ENCODE results near the gene FBXO11.

Gene FBXO11

DNA sequence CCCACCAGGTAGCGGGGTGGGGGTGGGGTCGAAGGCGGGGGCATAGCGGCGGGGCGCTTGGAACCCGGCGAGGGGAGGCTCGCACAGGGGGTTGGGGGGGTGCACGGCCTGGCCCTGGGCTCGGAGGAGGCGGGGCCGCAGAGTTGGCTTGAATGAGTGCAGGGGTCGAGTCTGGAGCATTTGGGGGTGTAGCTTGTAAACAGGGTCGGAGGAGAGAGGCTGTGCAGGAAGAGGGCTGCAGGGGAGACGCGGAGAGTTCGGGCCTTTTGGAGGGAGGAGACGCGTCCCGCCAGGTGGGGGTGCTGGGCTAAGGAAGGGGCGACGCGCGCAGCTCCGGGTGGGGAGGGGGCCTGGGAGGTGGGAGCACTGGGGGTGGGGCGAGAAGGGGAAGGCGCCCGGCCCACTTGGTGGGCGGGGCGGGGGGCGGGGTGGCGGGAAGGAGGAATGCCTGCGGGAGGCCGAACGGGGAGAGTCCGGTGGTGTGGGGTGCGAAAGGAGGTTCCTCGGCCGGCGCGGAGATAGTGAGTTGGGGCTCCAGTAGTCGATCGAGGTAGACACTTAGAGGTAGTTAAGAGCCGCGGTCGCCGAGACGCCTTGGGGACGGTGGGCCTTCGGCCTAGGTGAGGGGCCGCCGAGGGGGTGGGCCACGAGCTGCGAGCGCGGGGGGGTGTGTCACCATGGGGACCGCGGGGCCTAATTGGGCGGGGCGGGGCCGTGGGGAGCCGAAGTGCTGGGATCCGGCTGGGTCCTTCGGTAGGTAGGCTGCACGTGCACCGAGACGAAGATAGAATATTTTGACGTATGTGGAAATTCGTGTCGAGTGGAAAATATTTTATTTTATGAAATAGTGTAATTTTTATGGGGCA, 122.6 kb downstream of the FBXO11 start:
- peak; percentile 69 for DNase-seq

DNA sequence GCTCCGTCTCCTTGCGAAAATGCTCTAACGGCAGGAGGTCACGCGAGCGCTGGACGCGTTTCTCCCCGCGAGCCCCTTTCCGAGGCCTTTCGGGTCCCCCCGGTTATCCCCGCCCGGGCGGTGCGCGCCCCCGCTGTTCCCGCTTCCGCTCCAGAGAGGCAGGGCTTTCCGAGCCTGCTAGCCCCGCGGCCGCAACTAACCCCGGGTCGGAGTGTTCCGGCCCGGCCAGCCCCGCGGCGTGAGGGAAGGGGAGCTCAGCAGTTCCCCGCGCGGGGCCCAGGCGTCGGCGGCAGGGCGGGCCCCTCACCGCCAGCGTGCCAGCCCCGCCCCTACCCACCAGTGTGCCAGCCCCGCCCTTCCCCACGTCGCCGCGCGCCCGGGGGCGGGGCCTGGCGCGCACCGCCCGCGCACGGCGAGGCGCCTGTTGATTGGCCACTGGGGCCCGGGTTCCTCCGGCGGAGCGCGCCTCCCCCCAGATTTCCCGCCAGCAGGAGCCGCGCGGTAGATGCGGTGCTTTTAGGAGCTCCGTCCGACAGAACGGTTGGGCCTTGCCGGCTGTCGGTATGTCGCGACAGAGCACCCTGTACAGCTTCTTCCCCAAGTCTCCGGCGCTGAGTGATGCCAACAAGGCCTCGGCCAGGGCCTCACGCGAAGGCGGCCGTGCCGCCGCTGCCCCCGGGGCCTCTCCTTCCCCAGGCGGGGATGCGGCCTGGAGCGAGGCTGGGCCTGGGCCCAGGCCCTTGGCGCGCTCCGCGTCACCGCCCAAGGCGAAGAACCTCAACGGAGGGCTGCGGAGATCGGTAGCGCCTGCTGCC, 123.4 kb downstream of the FBXO11 start, which contains the start of gene MSH6:
MSH6 (plus strand) TSS at position 475 of the 815 bp plus-strand sequence; CDS start at position 564, 89 bp downstream.
- peak; percentile 90 for DNase-seq

DNA sequence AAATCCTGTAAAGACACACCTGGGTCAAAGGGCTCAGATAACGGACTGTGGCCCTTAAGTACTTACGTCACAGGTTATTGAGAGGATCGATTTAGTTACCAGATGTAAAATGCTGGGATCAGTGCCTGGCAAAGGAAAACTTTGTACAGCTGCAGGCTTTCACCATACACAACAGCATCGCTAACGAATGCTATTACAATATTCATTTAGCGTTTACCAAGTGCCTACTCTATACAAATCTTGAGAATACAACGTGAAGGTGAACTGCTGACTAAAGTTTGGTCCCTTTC, 124.0 kb downstream of the FBXO11 start:
- DNase-seq = no peak

DNA sequence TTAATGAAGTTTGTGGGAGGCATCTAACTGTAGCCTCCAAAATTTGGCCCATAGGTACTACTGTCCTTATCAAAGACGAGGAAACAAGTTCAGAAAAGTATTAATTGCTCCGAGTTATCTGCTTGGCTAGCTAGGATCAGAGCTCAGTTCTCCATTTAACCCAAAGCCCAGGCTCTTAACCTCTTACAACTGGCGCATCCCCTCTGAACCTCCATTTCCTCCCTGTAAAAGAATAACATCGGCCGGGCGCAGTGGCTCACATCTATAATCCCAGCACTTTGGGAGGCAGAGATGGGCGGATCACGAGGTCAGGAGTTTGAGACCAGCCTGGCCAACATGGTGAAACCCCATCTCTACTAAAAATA, 126.9 kb downstream of the FBXO11 start:
- DNase-seq = no peak

DNA sequence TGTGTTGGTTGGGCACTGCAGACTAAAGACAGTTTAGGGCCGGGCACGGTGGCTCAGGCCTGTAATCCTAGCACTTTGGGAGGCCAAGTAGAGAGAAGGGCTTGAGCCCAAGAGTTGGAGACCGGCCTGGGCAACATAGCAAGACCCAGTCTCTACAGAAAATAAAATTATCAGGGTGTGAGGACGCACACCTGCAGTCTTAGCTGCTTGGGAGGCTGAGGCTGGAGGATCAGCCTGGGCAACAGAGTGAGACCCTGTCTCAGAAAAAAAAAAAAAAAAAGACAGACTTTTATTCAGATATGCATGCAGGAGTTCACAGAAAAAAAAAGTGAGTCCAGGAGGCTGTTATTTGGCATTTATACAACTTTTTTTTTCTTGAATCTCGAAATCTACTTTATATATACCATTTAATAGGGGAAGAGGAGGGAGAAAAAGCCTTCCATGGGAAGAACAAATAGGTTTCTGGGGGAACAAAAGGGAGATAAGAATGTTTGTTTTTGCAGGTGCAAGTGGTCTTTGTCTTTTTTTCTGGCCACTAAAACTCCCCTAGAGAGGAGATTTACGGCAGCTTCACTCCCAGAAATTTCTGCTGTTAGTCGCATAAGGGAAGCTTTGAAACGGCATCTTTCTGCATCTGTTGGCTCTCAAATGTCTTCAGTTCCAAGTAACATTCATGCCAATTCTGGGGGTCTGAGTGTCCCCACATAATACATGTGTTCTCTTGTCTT, 127.4 kb downstream of the FBXO11 start:
- no peak for DNase-seq

DNA sequence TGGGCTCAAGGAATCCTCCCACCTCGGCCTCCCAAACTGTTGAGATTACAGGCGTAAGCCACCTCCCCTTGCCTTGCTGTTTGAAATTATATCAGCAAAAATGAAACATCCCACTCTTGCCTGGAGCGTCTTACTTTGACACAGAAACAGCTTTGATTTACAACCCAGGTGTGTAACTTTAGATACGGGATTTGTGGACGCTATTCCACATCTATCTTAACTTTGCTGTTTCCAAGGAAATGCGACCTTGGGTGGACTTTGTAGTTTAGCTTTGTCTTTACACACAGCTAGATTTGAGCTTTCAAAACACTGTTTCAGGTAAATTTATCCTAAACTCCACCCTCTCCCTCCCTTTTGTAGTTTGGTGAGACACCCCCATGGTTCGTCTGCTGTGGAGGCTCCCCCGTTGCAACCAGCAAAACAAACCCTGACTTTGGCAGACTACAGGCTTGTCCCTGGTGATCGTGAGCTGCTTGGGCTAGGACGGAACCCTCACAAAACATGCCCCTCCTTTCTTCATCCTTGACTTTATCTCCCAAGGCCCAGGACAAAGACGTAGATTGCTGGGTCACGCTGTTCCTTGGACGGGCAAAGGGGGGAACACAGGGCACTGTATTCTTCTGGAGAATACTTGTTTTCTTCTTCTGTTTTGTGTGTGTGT, 128.9 kb downstream of the FBXO11 start:
- DNase-seq = no peak

DNA sequence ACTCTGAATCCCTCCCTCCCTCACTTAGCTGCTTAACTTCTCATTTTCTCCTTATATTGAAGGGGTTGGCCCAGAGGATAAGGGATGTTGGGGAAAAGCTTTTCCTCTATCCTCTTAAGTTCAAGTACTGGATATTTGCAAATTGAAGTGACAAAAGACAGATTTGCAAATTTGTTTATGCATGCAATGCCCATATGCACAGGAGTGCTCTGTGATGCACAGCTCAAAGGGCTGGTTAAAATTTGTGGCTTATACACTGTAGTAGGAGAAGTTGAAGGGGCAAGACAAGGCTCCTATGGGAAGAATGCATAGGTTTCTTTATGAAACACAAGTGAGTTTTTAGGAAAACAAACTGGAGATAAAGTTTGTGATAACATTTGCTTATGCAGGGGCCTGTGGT, 131.7 kb downstream of the FBXO11 start:
- DNase-seq = no peak

DNA sequence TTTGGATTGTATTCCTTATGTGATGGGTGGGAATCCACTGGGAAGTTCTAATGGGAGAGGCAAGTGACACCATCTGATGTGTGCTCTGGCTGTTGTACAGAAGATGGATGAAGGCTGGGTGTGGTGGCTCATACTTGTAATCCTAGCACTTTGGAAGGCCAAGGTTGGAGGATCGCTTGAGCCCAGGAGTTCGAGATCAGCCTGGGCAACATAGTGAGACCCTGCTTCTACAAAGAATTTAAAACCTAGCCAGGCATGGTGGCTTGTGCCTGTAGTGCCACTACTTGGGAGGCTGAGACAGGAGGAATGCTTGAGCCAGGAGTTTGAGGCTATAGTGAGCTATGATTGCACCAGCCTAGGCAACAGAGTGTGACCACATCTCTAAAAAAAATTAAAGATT, 134.0 kb downstream of the FBXO11 start:
- no peak for DNase-seq

DNA sequence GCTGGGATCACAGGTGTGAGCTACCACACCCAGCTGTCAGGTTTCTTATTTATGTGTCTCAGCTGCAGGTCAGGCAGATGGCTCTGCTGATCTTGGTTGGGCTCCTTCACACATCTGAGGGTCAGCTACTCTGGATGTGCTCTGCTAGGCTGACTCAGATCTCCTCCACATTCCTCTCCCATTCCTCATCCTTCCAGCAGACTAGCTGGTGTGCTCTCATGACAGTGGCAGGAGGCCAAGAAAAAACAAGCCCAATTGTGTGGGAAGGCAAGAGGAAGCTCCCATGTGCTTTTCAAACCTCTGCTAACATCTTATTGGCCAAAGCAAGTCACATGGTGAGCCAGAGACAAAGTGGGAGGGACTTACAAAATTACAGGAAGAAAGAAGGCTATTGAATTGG, 135.1 kb downstream of the FBXO11 start:
- DNase-seq = no peak

DNA sequence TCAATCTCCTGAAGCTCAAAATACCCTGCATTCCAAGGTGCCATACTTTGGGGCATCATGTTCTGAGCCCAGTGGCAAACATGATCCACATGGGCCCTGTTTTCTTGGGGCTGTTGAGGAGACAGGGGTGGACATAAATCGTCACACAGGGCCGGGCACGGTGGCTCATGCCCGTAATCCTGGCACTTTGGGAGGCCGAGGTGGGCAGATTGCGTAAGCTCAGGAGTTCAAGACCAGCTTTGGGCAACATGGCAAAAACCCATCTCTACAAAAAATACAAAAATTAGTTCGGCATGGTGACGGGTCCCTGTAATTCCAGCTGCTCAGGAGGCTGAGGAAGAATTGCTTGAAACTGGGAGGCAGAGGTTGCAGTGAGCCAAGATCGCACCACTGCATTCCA, 137.0 kb downstream of the FBXO11 start:
- DNase-seq = no peak

DNA sequence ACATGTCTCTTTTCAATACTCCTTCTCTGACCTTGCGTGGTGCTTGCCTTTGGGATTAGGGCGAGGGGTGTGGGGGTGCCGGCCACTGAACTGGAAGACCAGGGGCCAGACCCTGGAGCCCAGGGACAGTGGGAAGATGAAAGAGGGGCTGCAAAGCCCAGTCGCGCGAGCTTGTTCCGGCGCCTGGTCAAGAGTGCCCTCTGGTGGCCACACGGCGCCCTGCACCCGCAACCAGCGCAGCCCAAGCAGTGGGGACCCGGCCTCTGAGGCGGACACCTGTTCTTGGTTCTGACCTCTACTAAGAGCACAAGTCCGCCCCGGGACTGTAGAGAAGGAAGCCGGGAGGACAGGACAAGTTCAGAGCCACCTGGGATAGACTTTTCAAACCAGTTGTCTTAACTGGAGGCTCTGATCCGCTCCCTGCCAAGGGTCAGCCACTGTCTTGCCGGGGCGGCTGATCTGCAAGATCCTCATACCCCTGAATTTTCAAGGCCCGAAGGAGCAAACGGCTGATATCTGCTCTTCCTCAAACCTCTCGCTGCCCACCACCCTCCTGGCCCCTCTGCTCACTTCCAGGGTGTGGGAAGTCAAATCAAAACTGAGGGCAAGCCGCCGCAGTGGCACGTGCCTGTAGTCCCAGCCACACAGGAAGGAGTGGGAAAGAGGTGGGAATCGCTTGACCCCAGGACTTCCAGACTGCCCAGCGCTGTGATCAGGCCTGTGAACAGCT, 138.3 kb downstream of the FBXO11 start:
- peak; percentile 77 for DNase-seq

DNA sequence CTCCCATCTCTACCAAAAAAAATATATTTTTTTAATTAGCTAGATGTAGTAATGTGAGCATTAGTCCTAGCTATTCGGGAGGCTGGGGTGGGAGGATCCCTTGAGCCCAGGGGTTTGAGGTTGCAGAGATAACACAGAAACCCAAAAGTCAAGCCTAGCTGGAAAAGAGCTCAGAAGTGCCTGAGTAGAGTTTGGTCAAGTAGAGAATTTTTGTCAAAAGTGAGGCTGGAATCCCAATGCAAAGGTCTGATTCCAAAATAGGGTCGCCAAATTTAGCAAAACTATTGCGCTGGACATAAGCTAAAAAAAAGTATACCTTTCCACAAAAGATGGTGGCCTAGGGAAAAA, 138.8 kb downstream of the FBXO11 start:
- DNase-seq = no peak

DNA sequence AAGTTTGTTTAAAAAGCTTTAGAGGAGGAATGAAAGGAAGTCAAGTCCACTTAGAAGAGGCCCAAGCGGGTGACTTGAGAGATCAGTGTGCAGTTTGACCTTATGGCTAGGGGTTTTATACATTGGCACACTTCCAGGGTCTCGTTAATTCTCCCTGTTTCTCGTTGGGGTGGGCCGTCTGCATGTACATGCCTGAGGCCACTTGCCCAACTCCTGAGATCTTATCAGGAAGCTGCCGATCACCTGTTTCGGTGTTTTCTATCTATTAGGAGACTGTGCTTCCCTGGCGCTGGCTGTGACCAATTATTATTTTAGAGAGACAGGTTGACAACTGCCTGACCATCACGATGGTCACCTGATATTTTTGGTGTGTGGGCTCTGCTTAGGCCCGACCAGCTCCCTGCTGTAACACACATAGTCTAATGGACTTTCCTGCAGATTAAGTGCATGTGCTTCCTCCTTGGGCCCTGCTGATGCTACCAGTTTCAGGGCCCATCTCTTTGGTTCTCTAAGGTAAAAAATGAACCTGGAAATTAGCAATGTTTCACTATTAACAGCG, 154.4 kb downstream of the FBXO11 start:
- DNase-seq = no peak

DNA sequence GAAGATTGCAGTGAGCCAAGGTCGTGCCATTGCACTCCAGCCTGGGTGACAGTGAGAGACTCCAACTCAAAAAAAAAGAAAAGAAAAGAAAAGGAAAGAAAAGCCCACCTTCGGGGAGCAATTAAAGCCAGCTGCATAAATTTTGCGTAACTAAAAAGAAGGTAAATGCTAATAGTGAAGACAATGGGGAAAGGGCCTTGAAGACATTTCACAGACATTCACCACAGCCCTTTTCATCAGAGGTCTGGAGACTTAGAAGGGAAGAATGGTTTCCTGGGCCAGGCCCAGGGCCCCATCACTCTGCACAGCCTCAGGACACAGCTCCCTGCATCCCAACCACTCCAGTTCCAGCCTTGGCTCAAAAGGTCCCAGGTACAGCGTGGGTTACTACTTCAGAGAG, 158.4 kb downstream of the FBXO11 start:
- DNase-seq = no peak

DNA sequence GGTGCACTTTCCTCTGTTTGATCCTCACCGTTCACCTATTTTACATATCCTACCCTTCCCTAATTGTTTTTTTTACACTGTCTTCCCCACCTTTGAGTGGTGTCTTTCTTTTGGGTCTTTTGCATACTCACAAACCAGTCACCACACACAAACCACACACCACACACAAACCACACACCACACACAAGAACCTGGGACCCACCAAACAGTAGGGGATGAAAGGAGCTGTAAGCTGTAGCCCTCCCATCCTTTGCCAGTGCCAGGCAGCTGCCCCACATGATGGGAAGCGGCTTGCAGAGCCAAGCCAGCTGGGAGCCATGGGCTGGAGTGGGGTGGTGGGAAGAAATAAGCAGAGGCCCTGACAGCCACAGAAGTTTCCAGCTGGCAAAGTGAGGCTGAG, 162.2 kb downstream of the FBXO11 start:
- DNase-seq = no peak

DNA sequence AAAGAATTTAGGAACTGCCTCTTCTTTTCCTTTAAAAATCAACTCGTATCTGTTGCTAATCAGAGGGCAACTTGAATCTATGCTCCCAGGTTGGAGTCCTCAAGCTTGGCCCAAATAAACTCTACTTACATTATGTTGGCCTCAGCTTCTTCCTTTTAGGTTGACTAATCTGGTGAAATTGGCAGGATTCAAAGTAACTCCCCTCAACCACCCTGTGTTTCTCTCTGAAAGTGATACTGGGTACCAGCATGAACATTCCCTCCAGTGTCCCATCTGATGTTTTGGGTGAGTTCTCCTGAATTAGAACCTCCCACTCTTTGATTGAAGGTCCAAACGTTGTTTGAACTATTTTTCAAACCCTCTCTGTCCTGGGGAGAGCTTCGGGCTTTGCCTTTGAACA, 164.7 kb downstream of the FBXO11 start:
- no peak for DNase-seq

DNA sequence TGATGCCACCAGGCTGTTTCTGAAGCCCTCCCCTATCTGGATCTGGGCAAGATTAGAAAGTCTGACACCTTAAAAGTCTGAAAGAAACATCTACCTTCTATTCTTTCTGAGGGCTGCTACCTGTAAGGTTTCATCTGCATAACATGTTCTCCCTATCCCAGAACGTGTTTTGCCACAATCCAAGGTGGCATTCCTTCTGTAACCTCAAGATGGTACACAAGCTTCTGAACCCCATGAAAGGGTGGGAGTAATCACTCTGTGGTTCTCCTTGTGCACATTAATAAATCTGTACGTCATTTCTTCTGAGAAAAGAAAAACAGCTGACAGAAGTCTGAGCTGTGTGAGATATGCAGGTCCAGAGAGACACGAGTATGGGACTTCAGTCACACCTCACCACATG, 165.2 kb downstream of the FBXO11 start:
- no peak for DNase-seq
